ENCODE results near the gene ODC1.

DNA sequence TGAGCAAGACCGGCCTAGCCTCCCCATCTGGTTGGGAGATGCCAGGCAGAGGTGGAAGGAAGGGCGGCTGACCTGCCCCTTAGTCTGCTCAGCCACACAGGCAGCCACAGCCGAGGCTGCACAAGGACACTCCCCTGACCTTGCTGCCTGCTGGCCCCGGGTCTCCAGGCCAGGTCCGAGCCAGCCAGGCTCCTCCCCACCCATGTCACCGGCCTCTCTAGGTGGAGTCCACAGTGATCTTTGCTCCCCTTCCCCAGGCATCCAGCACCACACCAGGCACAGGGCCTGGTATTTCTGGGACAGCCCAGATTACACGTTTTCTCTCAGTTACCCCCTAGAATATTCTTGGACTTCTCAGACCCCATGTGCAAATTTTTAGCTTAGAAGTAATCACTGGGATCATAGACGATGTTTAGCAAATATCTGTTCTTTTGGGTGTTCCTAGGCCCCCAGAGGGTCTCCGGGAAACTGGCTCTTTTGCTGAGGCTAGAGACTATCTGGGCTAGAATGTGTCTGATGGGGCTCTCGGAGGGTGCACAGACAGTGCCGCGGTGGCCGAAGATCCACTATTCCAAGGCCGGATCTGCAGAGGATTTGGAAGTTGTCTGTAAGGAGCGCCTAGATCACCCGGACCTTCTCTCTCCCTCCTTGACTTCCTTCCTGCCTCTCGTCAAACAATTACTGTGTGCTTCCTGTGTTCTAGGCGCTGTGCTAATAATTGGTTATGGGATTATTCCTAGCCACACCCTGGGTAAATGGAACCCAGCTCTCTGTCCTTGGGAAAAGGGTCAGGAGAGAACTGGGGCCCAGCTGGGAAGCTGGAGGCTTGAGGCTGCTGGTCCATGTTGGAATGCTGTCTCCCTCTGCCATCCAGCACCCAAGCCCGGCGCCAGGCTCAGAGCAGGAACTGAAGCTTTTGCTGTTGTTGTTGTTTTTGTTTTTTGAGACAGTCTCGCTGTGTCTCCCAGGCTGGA, 46.9 kb downstream of the ODC1 start:
- TF ChIP-seq, protein P1, sequence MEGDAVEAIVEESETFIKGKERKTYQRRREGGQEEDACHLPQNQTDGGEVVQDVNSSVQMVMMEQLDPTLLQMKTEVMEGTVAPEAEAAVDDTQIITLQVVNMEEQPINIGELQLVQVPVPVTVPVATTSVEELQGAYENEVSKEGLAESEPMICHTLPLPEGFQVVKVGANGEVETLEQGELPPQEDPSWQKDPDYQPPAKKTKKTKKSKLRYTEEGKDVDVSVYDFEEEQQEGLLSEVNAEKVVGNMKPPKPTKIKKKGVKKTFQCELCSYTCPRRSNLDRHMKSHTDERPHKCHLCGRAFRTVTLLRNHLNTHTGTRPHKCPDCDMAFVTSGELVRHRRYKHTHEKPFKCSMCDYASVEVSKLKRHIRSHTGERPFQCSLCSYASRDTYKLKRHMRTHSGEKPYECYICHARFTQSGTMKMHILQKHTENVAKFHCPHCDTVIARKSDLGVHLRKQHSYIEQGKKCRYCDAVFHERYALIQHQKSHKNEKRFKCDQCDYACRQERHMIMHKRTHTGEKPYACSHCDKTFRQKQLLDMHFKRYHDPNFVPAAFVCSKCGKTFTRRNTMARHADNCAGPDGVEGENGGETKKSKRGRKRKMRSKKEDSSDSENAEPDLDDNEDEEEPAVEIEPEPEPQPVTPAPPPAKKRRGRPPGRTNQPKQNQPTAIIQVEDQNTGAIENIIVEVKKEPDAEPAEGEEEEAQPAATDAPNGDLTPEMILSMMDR (IDR thresholded peaks at IDR 0.05): no peak
- TF ChIP-seq POLR2AphosphoS5 (IDR thresholded peaks at IDR 0.05) (no peak), POLR2A (IDR thresholded peaks at IDR 0.05) (no peak)
